HEK293 (cell line): Measurements from ENCODE around the gene EFNB1.

ENCODE experiments used
- CTCF ChIP-seq: fragments of 450-650 bp; formaldehyde crosslinking; IDR thresholded peaks from 2 replicates; pipeline ENCODE4 v1.5.1; 2016; ENCODE audit warnings: missing biosample characterization, missing genetic modification characterization
- MYNN ChIP-seq: fragments of 450-650 bp; formaldehyde crosslinking; IDR thresholded peaks from 2 replicates; pipeline ENCODE4 v1.5.1; 2016; ENCODE audit warnings: missing biosample characterization, missing genetic modification characterization, borderline replicate concordance
- PRDM1 ChIP-seq: fragments of 450-650 bp; formaldehyde crosslinking; IDR thresholded peaks from 2 replicates; pipeline ENCODE4; 2016; ENCODE audit warnings: missing biosample characterization, missing genetic modification characterization
- SETDB1 ChIP-seq: IDR thresholded peaks from one replicate; pipeline ENCODE4 v1.6.1; 2017; ENCODE audit warnings: mild to moderate bottlenecking, low read length, moderate library complexity, mixed read lengths; ENCODE audit not compliant: insufficient read length
- ZBTB20 ChIP-seq: fragments of 450-650 bp; formaldehyde crosslinking; IDR thresholded peaks from 2 replicates; pipeline ENCODE4 v1.5.1; 2016; ENCODE audit warnings: missing biosample characterization, missing genetic modification characterization
- ZNF354C ChIP-seq: fragments of 450-650 bp; formaldehyde crosslinking; IDR thresholded peaks from 2 replicates; pipeline ENCODE4 v1.5.1; 2016; ENCODE audit warnings: missing biosample characterization, missing genetic modification characterization, low read depth, borderline replicate concordance
- ZNF398 ChIP-seq: fragments of 450-650 bp; formaldehyde crosslinking; IDR thresholded peaks from 2 replicates; pipeline ENCODE4 v1.5.1; 2017; ENCODE audit warnings: missing biosample characterization, missing genetic modification characterization
- ZNF518A ChIP-seq: fragments of 450-650 bp; formaldehyde crosslinking; conservative IDR thresholded peaks from 2 replicates; pipeline ENCODE4 v1.5.1; 2016; ENCODE audit warnings: low read depth, missing biosample characterization, missing genetic modification characterization
- ZNF792 ChIP-seq: fragments of 450-650 bp; formaldehyde crosslinking; IDR thresholded peaks from 2 replicates; pipeline ENCODE4 v1.5.1; 2016; ENCODE audit warnings: missing biosample characterization, missing genetic modification characterization

GRCh38 chrX:68878977-68879645, 50.3 kb downstream of the EFNB1 start:
- TF ChIP-seq ZNF398 (tag by site-specific recombination) (no peak), ZNF792 (tag by site-specific recombination) (no peak), MYNN (tag by site-specific recombination) (no peak), ZBTB20 (tag by site-specific recombination) (no peak), CTCF (tag by site-specific recombination) (no peak), SETDB1 (no peak), ZNF354C (tag by site-specific recombination) (no peak), PRDM1 (tag by site-specific recombination) (no peak), ZNF518A (tag by site-specific recombination) (no peak)
